ENCODE results near the gene COPS8. TPM values are rescaled to one million over a fixed set of nuclear protein-coding genes. Genes with fewer than 3 reads are reported as not detected.

Gene COPS8
- total and polyA plus RNA-seq, 2 of the 8 experiments (the other 6 are each of a cell fraction or from before 2014, with no cell fraction given): 59.3 to 67.5 TPM

DNA sequence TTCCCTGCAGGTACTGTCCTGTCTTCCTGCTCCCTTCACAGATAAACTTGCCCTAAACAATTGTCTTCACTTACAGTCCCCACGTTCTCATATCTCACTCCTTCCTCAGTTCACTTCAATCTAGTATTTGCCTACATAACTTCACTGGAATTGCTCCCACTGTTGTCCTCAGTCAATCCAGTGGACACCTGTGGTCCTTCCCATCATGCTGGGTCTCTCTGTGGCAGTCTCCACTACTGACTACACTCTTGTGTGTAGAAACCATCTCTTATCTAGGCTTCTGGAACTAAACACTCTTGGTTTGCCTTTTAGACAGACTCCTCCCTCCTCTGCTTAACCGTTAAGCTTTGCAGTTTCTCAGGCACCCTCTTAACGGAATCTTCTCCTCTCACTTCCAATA lies 58.8 kb downstream of the COPS8 start (continued):
- no peak for TF ChIP-seq RBBP5 (IDR thresholded peaks at IDR 0.05; ENCODE audit: borderline replicate concordance, low read depth, low read length)

DNA sequence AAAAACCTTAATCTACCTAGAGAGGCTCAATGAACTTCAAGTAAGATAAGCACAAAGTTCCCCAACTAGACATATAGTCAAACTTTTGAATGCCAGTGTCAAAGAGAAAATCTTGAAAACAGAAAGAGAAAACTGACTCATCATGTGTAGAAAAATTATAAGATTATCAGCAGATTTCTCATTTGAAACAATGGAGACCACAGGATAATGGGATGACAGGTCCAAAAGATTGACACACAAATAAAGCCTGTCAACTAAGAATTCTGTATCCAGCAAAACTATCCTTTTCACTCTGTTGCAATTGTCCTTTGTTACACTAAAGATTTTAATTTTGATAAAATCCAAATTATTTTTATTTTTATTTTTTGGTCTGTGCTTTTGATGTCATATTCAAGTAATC lies 61.6 kb downstream of the COPS8 start:
- Histone ChIP-seq H3K56ac (replicated peaks; ENCODE audit: insufficient read length, low read depth, low read length) (no peak overlapping the region), H2AFZ (ENCODE audit: low read length) (no peak overlapping the region), H4K8ac (ENCODE audit: extremely low read depth, insufficient read depth, low read length) (no peak overlapping the region), H2BK20ac (ENCODE audit: low read length) (no peak overlapping the region), H3K4me2 (ENCODE audit: insufficient read depth in 1 of 2, low read depth in 2 of 2, low read length in 2 of 2) (no peak overlapping the region), H3K36me3 (ENCODE audit: control insufficient read depth in 2 of 4, insufficient read depth in 4 of 4, low read length in 3 of 4) (no peaks in the 10 kb centered on the region), H3K27me3 (replicated peaks in 1 of 4; ENCODE audit: control insufficient read depth in 3 of 4, extremely low read depth in 1 of 4, insufficient read depth in 3 of 4, low read length in 3 of 4) (no peaks in the 10 kb centered on the region), H3K4me1 (replicated peaks in 1 of 4; ENCODE audit: control insufficient read depth in 3 of 4, insufficient read depth in 4 of 4, low read length in 3 of 4) (no peaks in the 10 kb centered on the region), H2BK5ac (ENCODE audit: low read depth, low read length) (no peak overlapping the region), H4K5ac (ENCODE audit: insufficient read length, low read depth, low read length) (no peak overlapping the region), H3K4me3 (ENCODE audit: extremely low read depth in 1 of 4, insufficient read depth in 2 of 4, low read depth in 3 of 4, low read length in 4 of 4) (no peak overlapping the region), H3K27ac (ENCODE audit: low read depth, low read length) (no peak overlapping the region), H2BK12ac (ENCODE audit: low read depth, low read length) (no peak overlapping the region), H3K9ac (replicated peaks in 1 of 4; ENCODE audit: extremely low read depth in 1 of 4, low read depth in 3 of 4, low read length in 3 of 4) (no peak overlapping the region), H3K9me3 (ENCODE audit: insufficient read depth in 2 of 2, low read depth in 1 of 2, low read length in 1 of 2) (peaks cover 15 to 24% of the 10 kb centered on the region in 2 experiments), H3K23ac (ENCODE audit: insufficient read length) (no peak overlapping the region), H3K79me1 (ENCODE audit: low read depth, low read length) (no peaks in the 10 kb centered on the region), H4K91ac (replicated peaks; ENCODE audit: insufficient read length, low read length) (no peak overlapping the region), H2BK15ac (ENCODE audit: low read length) (no peak overlapping the region), H3K14ac (ENCODE audit: insufficient read length) (no peak overlapping the region), H3K4ac (replicated peaks; ENCODE audit: insufficient read length, low read depth, low read length) (no peak overlapping the region), H3K79me2 (ENCODE audit: control insufficient read depth in 1 of 2, insufficient read depth in 2 of 2, low read length in 2 of 2) (no peaks in the 10 kb centered on the region), H4K20me1 (replicated peaks in 1 of 2; ENCODE audit: control insufficient read depth in 1 of 2, insufficient read depth in 2 of 2, low read length in 2 of 2) (no peaks in the 10 kb centered on the region), H3K23me2 (ENCODE audit: low read depth, low read length) (no peaks in the 10 kb centered on the region; the same call in 1 of the 2 replicates), H3K18ac (ENCODE audit: extremely low read depth, low read length) (no peak overlapping the region), H2AK5ac (ENCODE audit: low read depth, low read length) (no peak overlapping the region), H2BK120ac (replicated peaks; ENCODE audit: low read depth, low read length) (no peak overlapping the region)
- ChIA-PET POLR2A (ENCODE audit: partially characterized antibody) (no interaction called here), CTCF (ENCODE audit: partially characterized antibody) (interaction anchor here (1.0 to 2.2 kb wide), 4 partner anchors 14 to 366 kb away, joined by 3 to 6 read pairs (median 4); no protein-coding TSS in a partner anchor)
- no peak for FAIRE-seq
- DNase-seq (ENCODE audit: low read depth in 1 of 2, low spot score in 2 of 2): no peak
- TF ChIP-seq ZNF274 (IDR thresholded peaks at IDR 0.05; ENCODE audit: borderline replicate concordance, extremely low read depth, low read length): no peak
- TF ChIP-seq, protein P1, sequence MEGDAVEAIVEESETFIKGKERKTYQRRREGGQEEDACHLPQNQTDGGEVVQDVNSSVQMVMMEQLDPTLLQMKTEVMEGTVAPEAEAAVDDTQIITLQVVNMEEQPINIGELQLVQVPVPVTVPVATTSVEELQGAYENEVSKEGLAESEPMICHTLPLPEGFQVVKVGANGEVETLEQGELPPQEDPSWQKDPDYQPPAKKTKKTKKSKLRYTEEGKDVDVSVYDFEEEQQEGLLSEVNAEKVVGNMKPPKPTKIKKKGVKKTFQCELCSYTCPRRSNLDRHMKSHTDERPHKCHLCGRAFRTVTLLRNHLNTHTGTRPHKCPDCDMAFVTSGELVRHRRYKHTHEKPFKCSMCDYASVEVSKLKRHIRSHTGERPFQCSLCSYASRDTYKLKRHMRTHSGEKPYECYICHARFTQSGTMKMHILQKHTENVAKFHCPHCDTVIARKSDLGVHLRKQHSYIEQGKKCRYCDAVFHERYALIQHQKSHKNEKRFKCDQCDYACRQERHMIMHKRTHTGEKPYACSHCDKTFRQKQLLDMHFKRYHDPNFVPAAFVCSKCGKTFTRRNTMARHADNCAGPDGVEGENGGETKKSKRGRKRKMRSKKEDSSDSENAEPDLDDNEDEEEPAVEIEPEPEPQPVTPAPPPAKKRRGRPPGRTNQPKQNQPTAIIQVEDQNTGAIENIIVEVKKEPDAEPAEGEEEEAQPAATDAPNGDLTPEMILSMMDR (IDR thresholded peaks at IDR 0.05; ENCODE audit: control extremely low read depth in 1 of 3, insufficient read depth in 1 of 3, low read depth in 1 of 3, low read length in 3 of 3): no peak
- no peak for TF ChIP-seq CHD2 (IDR thresholded peaks at IDR 0.05; ENCODE audit: low read length)
- TF ChIP-seq POLR2AphosphoS5 (IDR thresholded peaks at IDR 0.05; ENCODE audit: low read depth, low read length): no peak
- no peak for TF ChIP-seq SAP30 (IDR thresholded peaks at IDR 0.05; ENCODE audit: insufficient read depth, insufficient replicate concordance, low read length)
- no peak for TF ChIP-seq CTBP2 (IDR thresholded peaks at IDR 0.05; ENCODE audit: borderline replicate concordance, insufficient read depth, insufficient read length, low read length)
- TF ChIP-seq, protein P2, sequence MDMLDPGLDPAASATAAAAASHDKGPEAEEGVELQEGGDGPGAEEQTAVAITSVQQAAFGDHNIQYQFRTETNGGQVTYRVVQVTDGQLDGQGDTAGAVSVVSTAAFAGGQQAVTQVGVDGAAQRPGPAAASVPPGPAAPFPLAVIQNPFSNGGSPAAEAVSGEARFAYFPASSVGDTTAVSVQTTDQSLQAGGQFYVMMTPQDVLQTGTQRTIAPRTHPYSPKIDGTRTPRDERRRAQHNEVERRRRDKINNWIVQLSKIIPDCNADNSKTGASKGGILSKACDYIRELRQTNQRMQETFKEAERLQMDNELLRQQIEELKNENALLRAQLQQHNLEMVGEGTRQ (IDR thresholded peaks at IDR 0.05; ENCODE audit: low read length): no peak
- TF ChIP-seq HDAC2 (IDR thresholded peaks at IDR 0.05; ENCODE audit: borderline replicate concordance in 1 of 2, low read depth in 2 of 2, low read length in 2 of 2): no peak

Data from H1 (cell line).